Measurements from ENCODE around the gene LRRC8D.

DNA sequence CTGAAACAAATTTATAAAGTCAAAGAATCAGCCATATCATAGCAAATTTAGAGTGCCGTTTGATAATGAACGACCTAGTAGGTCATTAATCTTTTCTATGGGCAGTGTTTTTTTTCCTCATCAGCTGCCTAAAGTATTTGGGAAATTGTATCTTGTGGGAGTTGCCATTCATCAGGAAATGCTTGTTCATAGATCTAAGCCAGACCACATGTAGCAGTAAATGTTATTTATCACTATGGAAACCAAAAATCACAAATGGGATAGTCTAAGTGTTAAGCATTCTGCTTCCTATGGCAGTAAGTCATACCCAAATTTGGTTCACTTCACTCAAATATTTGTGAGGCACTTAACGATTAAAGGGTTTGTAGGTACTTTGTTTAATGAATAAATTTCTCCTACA, 52.9 kb downstream of the LRRC8D start:
- TF ChIP-seq, protein P1, sequence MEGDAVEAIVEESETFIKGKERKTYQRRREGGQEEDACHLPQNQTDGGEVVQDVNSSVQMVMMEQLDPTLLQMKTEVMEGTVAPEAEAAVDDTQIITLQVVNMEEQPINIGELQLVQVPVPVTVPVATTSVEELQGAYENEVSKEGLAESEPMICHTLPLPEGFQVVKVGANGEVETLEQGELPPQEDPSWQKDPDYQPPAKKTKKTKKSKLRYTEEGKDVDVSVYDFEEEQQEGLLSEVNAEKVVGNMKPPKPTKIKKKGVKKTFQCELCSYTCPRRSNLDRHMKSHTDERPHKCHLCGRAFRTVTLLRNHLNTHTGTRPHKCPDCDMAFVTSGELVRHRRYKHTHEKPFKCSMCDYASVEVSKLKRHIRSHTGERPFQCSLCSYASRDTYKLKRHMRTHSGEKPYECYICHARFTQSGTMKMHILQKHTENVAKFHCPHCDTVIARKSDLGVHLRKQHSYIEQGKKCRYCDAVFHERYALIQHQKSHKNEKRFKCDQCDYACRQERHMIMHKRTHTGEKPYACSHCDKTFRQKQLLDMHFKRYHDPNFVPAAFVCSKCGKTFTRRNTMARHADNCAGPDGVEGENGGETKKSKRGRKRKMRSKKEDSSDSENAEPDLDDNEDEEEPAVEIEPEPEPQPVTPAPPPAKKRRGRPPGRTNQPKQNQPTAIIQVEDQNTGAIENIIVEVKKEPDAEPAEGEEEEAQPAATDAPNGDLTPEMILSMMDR (IDR thresholded peaks at IDR 0.05), result no peak
- TF ChIP-seq POLR2A (IDR thresholded peaks at IDR 0.05), result no peak

Measured in lower leg skin (tissue), 3 donors.